ENCODE results near the gene CSMD2. TPM values are rescaled to one million over a fixed set of nuclear protein-coding genes. Genes with fewer than 3 reads are reported as not detected.

CSMD2 gene
- total and polyA plus RNA-seq, 2 of the 4 experiments (the other 2 are of a cell fraction): under 0.01 to 0.36 TPM

- Histone ChIP-seq H3K4me3 (ENCODE audit: insufficient read depth, low read depth, low read length) (no peak overlapping the region), H3K9ac (ENCODE audit: low read depth, low read length) (no peak overlapping the region), H4K20me1 (ENCODE audit: insufficient read depth, low read length) (no peaks in the 10 kb centered on the region), H3K14ac (replicated peaks; ENCODE audit: low read depth, low read length) (no peak overlapping the region), H3K79me1 (ENCODE audit: low read depth in 1 of 2, low read length in 2 of 2) (no peaks in the 10 kb centered on the region), H3K36me3 (ENCODE audit: control insufficient read depth, insufficient read depth, low read length) (no peaks in the 10 kb centered on the region), H2BK15ac (ENCODE audit: low read depth, low read length) (no peak overlapping the region), H4K91ac (ENCODE audit: insufficient read depth, low read depth, low read length) (no peak overlapping the region), H4K5ac (ENCODE audit: low read depth, low read length) (no peak overlapping the region), H3K4me1 (ENCODE audit: control insufficient read depth, insufficient read depth, low read length) (no peaks in the 10 kb centered on the region), H3K23ac (ENCODE audit: low read depth, low read length) (no peak overlapping the region), H2BK20ac (ENCODE audit: low read depth, low read length) (no peak overlapping the region), H2AK9ac (replicated peaks; ENCODE audit: low read depth, low read length, poor library complexity) (no peak overlapping the region), H3K27ac (ENCODE audit: insufficient read depth, low read length) (no peak overlapping the region), H3K9me3 (ENCODE audit: control insufficient read depth, insufficient read depth, low read length) (peaks cover 31% of the 10 kb centered on the region), H2BK5ac (ENCODE audit: low read depth, low read length, poor library complexity, severe bottlenecking) (no peak overlapping the region), H3K4me2 (ENCODE audit: low read depth, low read length) (no peak overlapping the region), H2BK120ac (ENCODE audit: low read depth, low read length) (no peak overlapping the region), H2AFZ (replicated peaks; ENCODE audit: low read length, poor library complexity) (no peak overlapping the region), H2AK5ac (ENCODE audit: low read depth, low read length) (no peak overlapping the region), H4K8ac (ENCODE audit: low read depth in 2 of 2, low read length in 2 of 2) (no peak overlapping the region), H3K4ac (ENCODE audit: low read depth, low read length) (no peak overlapping the region), H3K9me1 (ENCODE audit: insufficient read depth, low read length) (no peaks in the 10 kb centered on the region), H3K27me3 (ENCODE audit: control insufficient read depth, insufficient read depth, low read length) (no peaks in the 10 kb centered on the region), H3K56ac (ENCODE audit: extremely low read depth, insufficient read depth, low read length) (no peak overlapping the region), H3K18ac (ENCODE audit: low read depth, low read length) (no peak overlapping the region)
- DNase-seq: no peak
- TF ChIP-seq FOS (IDR thresholded peaks at IDR 0.05; ENCODE audit: low read depth, low read length): no peak
- TF ChIP-seq MAFK (IDR thresholded peaks at IDR 0.05; ENCODE audit: low read depth, low read length): no peak
- TF ChIP-seq SMC3 (IDR thresholded peaks at IDR 0.05; ENCODE audit: low read depth, low read length): no peak
- no peak for TF ChIP-seq ELK1 (IDR thresholded peaks at IDR 0.05; ENCODE audit: borderline replicate concordance, low read depth, low read length)
- no peak for TF ChIP-seq CEBPB (IDR thresholded peaks at IDR 0.05; ENCODE audit: low read depth, low read length)
- TF ChIP-seq BHLHE40 (IDR thresholded peaks at IDR 0.05; ENCODE audit: low read depth, low read length): no peak
- no peak for TF ChIP-seq POLR2A (IDR thresholded peaks at IDR 0.05; ENCODE audit: low read depth, low read length)
- intact Hi-C loops (cut with micrococcal nuclease): no loop called here
- ATAC-seq (ENCODE audit: low read depth): no peak
- ChIA-PET POLR2A (ENCODE audit: unreplicated experiment) (no interaction called here), CTCF (no interaction called here)
- dilution Hi-C loops (cut with HindIII; ENCODE audit: low sequenced_read_pairs, unreplicated experiment): no loop called here
- in situ Hi-C loops (cut with MboI; ENCODE audit: low sequenced_read_pairs): no loop called here
- 59% methylated on average over 6 of the region's 11 CpGs; no CpG with 5 or more reads in 1 of the 2 experiments for WGBS, 2 experiments (ENCODE audit: extremely low coverage in 2 of 2, insufficient read length in 1 of 2)
- no TSS peak for BruUV-seq (replicated peaks)
Measured at GRCh38 chr1:33930346-33931110, 234.5 kb downstream of the CSMD2 start.
